ENCODE data around the gene DNAAF5. TPM values are rescaled to one million over a fixed set of nuclear protein-coding genes. Genes with fewer than 3 reads are reported as not detected.
A peak's percentile ranks its signal among the peaks of the same experiment; 100 is the strongest.

Gene DNAAF5
- total and polyA plus RNA-seq, 2 of the 13 experiments (the other 11 are each of a cell fraction or from before 2014, with no cell fraction given) = 11.9 to 21.5 TPM

- H3K9me3 ChIP-seq (ENCODE audit: low read length) = no peaks in the 10 kb centered on the region
- peak overlapping the region; percentile 53 to 93 (median 90); a peak in 4 of 6 replicates for H3K4me3 ChIP-seq (replicated peaks in 1 of 3; ENCODE audit: insufficient read depth in 1 of 3, low read depth in 2 of 3, low read length in 3 of 3)
- no peak overlapping the region; the same call in 1 of the 2 replicates for H3K9ac ChIP-seq (ENCODE audit: insufficient read depth, low read depth, low read length)
- DNase-seq (ENCODE audit: low spot score) (peak; percentile 93), FAIRE-seq (no peak), ATAC-seq (peak; percentile 85)
- H3K4me1 ChIP-seq (ENCODE audit: insufficient read depth, low read length) = peaks cover 81% of the 10 kb centered on the region
- CTCF ChIA-PET (ENCODE audit: low intra/inter-chr PET ratio, low total read pairs) = no interaction called here
- peaks cover 42% of the 10 kb centered on the region for H3K79me2 ChIP-seq (ENCODE audit: insufficient read depth, low read length)
- intact Hi-C loops (cut with micrococcal nuclease; ENCODE audit: unreplicated experiment) = loop anchor here (5.0 to 10.0 kb wide), 3 partner anchors 58 to 641 kb away; partner anchors contain the start of genes ADAP1, GET4 and MICALL2
- no peak overlapping the region for H3K27ac ChIP-seq (ENCODE audit: extremely low read length, insufficient read depth, low read length)
- H2AFZ ChIP-seq (ENCODE audit: low read length) = no peak overlapping the region
- no TSS peak for BruUV-seq (replicated peaks)
- POLR2A ChIA-PET = interaction anchor here (0.7 to 1.1 kb wide), 2 partner anchors 85 to 141 kb away, joined by 3 read pairs; no protein-coding TSS in a partner anchor
- no peaks in the 10 kb centered on the region for H3K36me3 ChIP-seq (replicated peaks in 1 of 2; ENCODE audit: control insufficient read depth in 1 of 2, insufficient read depth in 2 of 2, low read length in 2 of 2)
- 0% methylated on average over 12 of the region's 51 CpGs for WGBS (ENCODE audit: low lambda C conversion rate)
- peaks cover 27% of the 10 kb centered on the region for H4K20me1 ChIP-seq (ENCODE audit: insufficient read depth, low read length)
- no peaks in the 10 kb centered on the region; a peak in 1 of 5 replicates for H3K27me3 ChIP-seq (ENCODE audit: control insufficient read depth in 1 of 2, insufficient read depth in 2 of 2, low read length in 2 of 2)
- in situ Hi-C loops (cut with HindIII; ENCODE audit: extremely low pct_ligation_motif_present, low pct_unique_long_range_greater_than_20kb) = no loop called here
- no peak overlapping the region for H3K4me2 ChIP-seq (ENCODE audit: low read depth, low read length)
- TF ChIP-seq MTF1 (CRISPR knock-in tag; IDR thresholded peaks at IDR 0.05) (no peak), RXRA (CRISPR knock-in tag; IDR thresholded peaks at IDR 0.05) (no peak), ZNF790 (CRISPR knock-in tag; IDR thresholded peaks at IDR 0.05; ENCODE audit: borderline replicate concordance) (no peak), SAP130 (CRISPR knock-in tag; IDR thresholded peaks at IDR 0.05; ENCODE audit: low read depth) (no peak; the same call in none of the 2 replicates), NPAS2 (CRISPR knock-in tag; IDR thresholded peaks at IDR 0.05; ENCODE audit: borderline replicate concordance) (no peak), ZNF318 (CRISPR knock-in tag; IDR thresholded peaks at IDR 0.05) (no peak), GABPB1 (CRISPR knock-in tag; IDR thresholded peaks at IDR 0.05) (peak; percentile 35; the same call in 1 of the 2 replicates), MAZ (IDR thresholded peaks at IDR 0.05; ENCODE audit: borderline replicate concordance, low read depth, low read length) (peak; percentile 52; the same call in 1 of the 2 replicates), MAZ (CRISPR knock-in tag; IDR thresholded peaks at IDR 0.05; ENCODE audit: low read depth) (0 out of 2 replicates have a peak, but pooled peaks have one; percentile 41), ZSCAN25 (CRISPR knock-in tag; IDR thresholded peaks at IDR 0.05) (no peak), ZBTB1 (CRISPR knock-in tag; IDR thresholded peaks at IDR 0.05; ENCODE audit: borderline replicate concordance) (no peak), ZNF34 (CRISPR knock-in tag; IDR thresholded peaks at IDR 0.05; ENCODE audit: borderline replicate concordance) (no peak), ELF3 (CRISPR knock-in tag; IDR thresholded peaks at IDR 0.05) (no peak), ZEB1 (IDR thresholded peaks at IDR 0.05; ENCODE audit: insufficient replicate concordance, low read depth) (no peak), TMF1 (CRISPR knock-in tag; IDR thresholded peaks at IDR 0.05; ENCODE audit: low read depth) (0 out of 2 replicates have a peak, but pooled peaks have one; percentile 3), TGIF2 (CRISPR knock-in tag; IDR thresholded peaks at IDR 0.05) (no peak), ZSCAN21 (CRISPR knock-in tag; IDR thresholded peaks at IDR 0.05; ENCODE audit: borderline replicate concordance) (no peak), ZZZ3 (CRISPR knock-in tag; IDR thresholded peaks at IDR 0.05; ENCODE audit: borderline replicate concordance) (no peak), FOSL2 (CRISPR knock-in tag; IDR thresholded peaks at IDR 0.05) (no peak)
Observed at GRCh38 chr7:816300-816750, 89.8 kb downstream of the DNAAF5 start.

Measured in HepG2 (cell line).